GM23248 (cell line): Measurements from ENCODE around the gene FAM151A.

Experiments
- EZH2 ChIP-seq: fragments of 200-600 bp; sonication (generic); IDR thresholded peaks from 2 replicates; pipeline ENCODE4 v1.6.1; 2018; ENCODE audit warnings: antibody characterized with exemption, mild to moderate bottlenecking; ENCODE audit not compliant: insufficient read depth, poor library complexity, severe bottlenecking
- EZH2phosphoT487 ChIP-seq: fragments of 200-600 bp; sonication (generic); IDR thresholded peaks from 2 replicates; pipeline ENCODE4 v1.6.1; 2018; ENCODE audit warnings: antibody characterized with exemption, moderate library complexity, mild to moderate bottlenecking, low read depth; ENCODE audit not compliant: insufficient read depth

GRCh38 chr1:54667797-54668196 is 44.5 kb upstream of the FAM151A start:
- TF ChIP-seq EZH2phosphoT487 (no peak), EZH2 (no peak)
